Stimulated activated CD8-positive, alpha-beta memory T cell treated with anti-CD3 and anti-CD28 coated beads, Interleukin-4, amount 100 ng/mL, for 4 hours (primary cell): ENCODE results near the gene FPR1.
"Not testable (repeated sequence)": the region's sequence is repeated elsewhere in the genome, so short reads cannot be mapped to it uniquely, and the experiment has no call there.

Source experiments
- DNase-seq, 2 donors: peaks; one replicate each; pipeline ENCODE4 v3.0.0-alpha.2; 2020; ENCODE audit warnings: low read depth in 2 of 2, low spot score in 1 of 2

FPR1 gene

DNA sequence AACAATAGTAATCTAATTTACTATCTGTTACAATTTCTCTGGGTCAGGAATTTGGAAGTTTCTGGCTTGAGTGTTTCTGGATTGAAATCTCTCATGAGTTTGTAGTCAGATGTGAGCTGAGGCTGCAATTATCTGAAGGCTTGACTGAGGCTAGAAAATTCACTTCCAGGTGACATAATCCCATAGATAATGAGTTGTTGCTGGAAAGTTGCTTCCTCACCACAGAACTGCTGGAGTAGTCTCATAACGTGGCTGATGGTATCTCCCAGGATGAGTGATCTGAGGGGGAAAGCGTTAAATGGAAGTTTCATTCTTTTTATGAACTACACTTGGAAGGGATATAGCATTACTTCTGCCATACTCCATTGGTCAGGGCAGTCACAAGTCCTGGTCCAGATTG is 28.0 kb upstream of the FPR1 start:
- no peak for DNase-seq

DNA sequence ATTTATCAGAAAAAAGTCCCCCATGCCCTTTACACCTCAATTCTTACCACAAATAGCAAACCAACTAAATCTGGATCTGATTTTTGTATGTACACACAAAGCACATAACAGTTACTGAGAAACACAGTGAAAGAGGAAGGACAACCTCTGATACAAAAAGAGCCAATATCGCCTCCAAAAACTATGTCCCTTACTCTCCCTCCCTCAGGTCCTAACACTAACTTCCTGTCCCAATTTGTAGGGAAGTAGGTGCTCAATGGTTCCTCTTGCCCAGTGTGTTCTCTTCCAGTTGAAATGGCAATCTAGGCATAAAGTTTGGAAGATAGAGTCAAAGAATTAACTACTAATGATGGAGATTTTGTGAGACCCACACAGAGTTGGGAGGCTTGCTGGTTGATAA is 27.5 kb upstream of the FPR1 start:
- DNase-seq = no peak

DNA sequence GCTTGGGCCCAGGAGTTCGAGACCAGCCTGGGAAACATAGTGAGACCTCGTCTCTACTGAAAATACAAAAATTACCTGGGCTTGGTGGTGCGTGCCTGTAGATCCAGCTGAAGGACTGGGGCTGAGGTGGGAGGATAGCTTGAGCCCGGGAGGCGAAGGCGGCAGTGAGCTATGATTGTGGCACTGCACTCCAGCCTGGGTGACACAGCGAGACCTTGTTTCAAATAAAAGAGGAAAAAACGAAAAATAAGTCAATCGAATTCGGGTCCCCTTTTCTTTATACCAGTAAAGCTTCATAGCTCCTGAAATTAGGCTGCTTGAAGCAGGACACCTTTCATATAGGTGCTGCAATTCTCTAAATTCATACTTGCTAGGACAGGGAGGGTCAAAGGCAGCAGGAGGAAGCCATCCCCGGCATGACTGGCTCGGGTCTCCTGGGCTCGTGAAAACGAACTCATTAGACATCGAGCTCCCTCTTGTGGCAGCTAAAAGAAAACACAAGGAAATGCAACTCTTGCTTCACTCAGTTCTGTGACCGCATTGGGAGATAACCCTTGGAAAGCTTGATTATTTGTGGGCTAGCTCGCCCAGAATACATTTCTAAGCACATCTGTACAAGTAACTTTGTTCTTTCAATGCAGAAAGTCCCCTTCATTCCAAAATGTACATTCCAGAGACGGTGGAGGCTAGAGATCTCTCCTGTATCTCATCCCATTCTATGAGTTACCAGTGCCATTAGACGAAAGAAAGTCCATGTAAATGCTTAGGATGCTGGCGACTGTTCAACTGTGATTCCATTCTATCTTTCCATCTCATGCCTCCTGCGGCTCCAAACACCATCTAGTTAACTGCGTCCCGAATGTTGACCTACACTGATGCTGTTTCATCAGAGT is 26.1 kb upstream of the FPR1 start:
- DNase-seq = peak in 1 of 2 donors; percentile 2

DNA sequence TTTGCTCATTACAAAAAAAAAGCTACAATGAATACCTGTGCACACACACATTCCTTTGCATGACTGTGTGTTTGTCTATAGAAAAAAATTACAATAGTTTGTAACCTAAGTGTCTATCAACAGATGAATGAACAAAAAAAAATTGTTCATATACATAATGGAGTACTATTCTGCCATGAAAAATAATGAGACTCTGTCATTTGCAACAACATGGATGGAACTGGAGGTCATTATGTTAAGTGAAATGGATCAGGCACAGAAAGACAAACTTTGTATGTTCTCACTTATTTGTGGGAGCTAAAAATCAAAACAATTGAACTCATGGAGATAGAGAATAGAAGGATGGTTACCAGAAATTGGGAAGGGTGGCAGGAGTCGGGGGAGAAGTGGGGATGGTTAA is 24.9 kb upstream of the FPR1 start:
- not testable (repeated sequence) for DNase-seq

DNA sequence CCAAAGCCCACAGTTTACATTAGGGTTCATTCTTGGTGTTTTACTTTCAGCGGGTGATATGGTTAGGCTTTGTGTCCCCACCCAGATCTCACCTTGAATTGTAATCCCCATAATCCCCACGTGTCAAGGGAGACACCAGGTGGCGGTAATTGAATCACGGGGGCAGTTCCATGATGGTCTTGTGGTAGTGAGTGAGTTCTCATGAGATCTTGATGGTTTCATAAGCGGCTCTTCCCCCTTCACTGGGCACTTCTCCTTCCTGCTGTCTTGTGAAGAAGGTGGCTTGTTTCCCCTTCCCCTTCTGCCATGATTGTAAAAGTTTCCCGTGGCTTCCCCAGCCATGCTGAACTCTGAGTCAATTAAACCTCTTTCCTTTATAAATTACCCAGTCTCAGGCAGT is 21.3 kb upstream of the FPR1 start:
- no peak for DNase-seq

DNA sequence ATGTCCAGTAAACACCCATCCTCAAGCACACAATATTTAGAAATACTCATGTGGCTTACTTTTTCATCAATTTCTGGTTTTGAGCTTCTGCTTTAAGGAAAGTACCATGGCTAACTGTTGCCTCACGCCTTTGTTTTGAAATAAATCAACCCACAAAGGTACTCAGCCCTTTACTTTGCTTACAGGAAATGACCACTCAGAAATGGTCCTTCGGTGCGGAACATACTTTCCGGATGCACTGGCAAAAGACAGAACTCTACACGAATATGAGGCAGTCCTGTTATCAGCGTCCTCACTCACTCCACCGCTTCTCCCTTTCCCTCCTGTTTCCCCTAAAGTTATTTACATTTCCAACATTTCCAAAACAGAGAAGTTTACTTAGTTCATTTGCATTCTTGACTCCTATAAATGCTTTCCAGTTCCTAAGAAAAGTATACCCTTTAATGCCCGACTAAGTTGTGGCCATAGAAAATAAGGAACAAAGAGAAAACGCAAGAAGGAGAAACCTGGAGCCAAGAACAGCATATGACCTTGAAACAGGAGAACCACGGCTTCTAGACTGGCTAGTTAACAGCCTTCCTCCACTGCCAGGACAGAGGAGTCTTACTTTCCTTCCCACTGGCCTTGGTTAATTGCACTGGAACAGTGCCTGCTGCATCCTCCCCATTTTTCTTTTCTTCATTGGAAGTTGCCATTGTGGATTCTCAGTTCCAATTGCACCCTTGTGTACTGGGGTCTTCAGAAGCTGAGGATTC is 19.9 kb upstream of the FPR1 start:
- DNase-seq = no peak

DNA sequence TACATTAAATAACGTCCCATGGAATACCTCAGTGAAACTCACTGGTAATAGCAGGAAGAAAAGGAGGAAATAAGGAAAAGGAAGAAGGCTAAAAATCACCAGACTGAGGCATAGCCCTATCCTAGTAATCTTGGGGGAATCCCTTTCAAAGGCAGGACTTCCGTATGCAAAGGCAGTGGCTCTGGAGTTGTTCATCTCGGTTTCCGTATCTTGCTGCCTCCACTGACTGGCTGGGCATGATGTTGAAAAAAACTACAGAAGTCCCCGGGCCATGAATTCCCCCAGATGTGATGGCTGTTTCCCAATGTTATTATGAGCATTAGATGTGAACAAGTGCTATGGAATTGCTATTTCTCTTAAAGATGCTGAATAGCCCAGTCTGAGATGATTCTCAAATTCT is 14.8 kb upstream of the FPR1 start:
- no peak for DNase-seq

DNA sequence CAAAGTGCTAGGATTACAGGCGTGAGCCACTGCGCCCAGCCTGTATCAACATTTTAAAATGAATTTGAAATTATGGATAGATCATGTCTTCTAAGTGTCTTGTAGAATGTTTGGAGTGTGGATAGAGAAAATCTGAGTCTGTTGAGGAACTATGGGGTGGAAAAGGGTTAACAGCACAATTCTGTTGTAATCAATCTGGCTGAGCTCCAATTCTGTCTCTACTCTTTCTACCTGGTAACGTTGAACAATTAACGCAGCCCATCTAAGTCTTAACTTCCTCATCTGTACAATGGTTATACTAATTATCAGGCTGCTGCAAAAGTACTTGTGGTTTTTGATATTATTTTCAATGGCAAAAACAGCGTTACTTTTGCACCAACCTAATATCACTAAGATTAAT is 13.4 kb upstream of the FPR1 start:
- no peak for DNase-seq

DNA sequence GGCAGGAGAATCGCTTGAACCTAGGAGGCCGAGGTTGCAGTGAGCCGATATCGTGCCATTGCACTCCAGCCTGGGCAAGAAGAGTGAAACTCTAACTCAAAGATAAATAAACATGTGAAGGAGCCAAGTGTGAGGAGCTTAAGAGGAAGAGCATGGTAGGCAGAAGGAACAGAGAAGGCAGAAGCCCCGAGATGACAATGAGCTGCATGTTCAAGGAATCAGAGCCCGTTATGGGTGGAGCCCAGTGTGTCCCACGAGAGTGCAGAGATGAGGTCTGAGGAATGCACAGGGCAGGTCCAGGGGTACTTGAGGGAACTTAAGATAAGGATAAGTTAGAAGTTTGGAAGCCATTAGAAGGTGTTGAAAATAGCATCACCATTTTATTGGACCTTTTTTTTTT is 10.0 kb upstream of the FPR1 start:
- no peak for DNase-seq

DNA sequence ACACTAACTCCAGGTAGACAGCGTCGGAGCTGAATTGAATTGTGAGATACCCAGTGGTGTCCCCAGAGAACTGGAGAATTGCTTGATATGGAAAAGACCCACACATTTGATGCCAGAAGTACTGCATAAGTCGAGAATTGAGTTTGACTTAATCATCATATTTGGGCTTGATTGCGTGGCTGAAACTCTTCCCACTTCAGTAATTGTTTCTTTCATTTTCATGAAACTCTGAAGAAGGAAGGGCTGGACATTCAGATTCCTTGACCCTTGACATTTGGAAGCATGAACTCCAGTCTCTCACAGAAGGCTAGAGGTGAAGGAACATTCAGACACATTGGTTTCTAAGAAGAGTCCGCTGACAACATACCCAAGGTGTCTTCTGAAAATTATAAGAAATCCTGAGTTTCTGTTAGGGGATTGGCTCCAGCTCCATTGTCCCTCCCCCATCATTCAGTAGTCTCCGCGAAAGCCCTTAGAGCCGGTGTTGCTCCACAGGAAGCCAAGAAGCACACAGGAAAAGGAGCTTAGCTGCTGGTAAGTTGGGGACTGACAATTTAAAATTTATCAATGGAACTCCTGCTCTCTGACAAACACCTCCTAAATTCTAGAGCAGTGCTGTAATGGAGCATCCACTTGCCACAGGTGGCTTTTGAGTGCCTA is 9.1 kb upstream of the FPR1 start, which contains the start of gene FPR2:
FPR2 (plus strand) TSS at position 484 of the 660 bp plus-strand sequence. CDS start 7,479 bp downstream, outside the sequence.
- DNase-seq = no peak

DNA sequence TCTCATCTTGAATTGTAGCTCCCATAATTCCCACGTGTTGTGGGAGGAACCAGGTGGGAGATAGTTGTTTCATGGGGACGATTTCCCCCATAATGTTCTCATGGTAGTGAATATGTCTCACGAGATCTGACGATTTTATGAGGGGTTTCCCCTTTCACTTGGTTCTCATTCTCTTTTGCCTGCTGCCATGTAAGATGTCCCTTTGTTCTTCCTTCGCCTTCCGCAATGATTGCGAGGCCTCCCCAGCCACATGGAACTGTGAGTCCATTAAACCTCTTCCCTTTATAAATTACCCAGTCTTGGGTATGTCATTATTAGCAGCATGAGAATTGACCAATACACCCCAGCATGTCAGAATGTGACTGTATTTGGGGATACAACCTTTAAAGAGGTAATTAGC is 3.9 kb upstream of the FPR1 start:
- DNase-seq = no peak

DNA sequence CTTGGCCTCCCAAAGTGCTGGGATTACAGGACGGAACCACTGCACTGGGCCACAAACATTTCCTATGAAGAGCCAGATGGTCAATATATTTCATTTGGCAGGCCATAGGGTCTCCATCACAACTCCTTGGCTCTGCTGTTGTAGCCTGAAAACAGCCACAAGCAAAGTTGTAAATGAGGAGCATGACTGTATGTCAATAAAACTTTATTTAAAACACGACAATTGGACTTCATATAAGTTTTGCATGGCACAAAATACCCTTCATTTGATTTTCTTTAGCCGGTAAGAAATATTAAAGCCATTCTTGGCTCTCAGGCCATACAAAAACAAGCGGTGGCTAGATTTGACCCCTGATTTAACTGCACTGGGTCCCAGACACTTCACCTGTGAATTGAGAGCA is 3.1 kb upstream of the FPR1 start:
- DNase-seq = no peak

DNA sequence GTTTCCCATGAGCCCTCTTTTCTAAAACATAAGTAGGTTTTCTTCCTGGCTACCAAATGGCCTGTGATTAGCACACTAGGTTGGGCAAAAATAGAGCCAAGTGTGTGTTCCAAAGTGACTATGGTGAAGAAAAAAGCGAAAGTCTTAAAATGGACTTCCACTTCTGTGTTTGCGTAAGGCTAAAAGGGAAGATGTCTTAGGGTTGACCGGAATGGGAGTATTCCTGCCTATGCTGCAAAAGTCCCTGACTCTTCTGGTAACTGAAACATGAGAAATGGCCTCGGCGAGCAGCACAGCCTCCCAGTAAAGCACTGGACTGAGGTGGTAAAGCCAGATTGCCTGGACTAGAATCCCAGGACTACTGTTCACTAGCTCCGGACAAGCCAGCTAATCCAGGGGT is 2.4 kb upstream of the FPR1 start:
- DNase-seq = no peak

DNA sequence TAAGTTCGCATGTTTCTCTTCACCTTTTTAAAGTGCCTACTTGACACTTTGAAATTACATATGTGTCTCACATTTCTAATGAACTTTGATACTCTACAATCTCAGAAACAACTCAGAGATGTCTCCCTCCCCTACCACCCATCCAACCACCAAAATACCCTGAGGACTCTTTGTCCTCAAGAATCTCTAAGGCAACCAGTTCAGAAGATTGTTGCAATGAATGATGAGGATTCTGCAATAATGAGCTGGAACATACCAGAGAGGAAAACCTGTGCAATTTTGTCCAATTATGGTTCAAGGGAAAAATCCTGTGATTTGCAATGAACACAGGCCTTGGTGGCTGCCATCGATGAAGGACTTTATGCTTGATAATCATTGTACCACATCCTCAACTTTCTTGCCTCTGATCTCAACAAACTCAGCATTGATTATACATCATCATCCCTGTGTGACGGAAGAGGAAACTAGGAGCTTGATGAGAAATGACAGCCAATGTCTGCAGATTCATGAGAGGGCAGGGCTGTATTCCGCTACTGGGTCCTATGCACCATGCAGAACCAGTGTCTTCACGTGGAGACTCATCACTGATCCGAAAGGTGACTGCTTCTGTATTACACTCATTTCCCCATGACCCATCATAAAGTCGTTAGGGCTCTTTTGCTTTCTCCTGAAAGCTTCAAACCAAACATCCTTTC is 1.1 kb downstream of the FPR1 start:
- DNase-seq = no peak

DNA sequence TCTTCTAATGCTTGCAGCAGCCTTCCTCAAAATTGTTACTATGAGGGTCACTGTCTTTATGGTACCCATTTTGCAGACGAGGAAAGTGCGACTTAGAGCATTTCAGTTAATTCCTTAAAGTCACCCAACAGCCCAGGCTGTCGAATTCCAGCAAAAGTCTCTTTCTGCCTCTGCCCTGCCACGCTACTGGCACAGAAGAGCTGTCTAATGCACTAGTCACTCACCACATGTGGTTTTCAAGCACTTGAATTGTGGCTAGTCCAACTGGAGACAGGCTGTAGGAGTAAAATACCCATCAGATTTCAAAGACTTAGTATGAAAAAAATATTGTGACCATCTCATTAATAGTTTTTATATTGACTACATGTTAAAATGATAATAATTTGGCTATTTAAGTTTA is 1.7 kb downstream of the FPR1 start:
- no peak for DNase-seq

DNA sequence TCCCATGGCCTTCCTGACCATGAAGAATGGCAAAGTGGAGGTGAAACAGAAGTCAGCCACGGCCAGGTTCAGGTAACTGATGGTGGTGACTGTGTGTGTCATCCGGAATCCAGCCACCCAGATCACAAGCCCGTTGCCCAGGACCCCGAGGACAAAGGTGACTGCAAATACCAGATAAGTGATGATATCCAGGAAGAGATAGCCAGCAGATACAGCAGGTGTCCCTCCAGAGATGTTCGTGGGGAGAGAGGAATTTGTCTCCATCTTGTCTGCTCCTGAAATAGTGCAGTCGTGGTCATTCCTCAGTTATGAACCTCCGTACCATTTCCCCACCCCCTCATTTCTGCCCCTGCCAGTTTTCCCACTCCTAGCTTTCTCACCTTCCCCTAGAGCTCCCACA is 4.9 kb downstream of the FPR1 start:
- DNase-seq = no peak

DNA sequence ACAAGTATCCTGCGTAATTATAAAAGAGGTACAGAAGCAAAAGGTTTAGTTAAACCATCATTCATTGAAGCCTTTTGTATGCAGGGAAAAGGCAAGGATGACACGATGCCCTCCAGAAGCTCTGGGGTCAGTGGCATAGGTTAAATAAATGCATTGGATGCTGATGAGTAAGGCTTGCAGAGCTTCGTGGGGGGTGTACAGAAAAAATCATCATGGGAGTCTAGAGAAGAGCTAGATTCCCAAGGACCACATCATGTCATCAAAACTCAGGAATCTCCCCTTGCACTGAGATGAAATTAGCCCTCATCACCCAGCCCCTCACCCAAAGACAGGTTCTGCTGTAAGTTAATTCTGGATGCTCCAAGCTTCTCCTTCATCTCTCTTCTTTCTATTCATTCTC is 8.3 kb downstream of the FPR1 start:
- DNase-seq = no peak

DNA sequence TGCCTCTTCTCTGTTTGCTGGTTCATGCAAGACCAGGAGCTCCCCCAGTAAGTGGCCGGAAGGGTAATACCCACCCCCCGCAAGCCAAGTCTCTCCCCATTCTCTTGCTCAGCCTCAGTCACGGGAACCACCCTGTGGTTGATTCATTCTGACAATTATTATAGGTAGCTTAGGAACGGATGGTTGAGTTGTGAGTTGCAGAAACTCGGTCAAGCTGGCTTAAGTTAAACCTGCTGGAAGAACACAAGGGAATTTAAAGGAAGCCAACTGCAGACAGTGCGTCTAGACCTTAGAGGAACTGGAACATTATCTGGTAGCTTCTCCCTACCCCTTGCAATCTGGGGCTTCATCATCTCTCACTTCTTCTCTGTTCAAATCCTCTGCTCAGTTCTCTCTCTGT is 8.9 kb downstream of the FPR1 start:
- DNase-seq = no peak

DNA sequence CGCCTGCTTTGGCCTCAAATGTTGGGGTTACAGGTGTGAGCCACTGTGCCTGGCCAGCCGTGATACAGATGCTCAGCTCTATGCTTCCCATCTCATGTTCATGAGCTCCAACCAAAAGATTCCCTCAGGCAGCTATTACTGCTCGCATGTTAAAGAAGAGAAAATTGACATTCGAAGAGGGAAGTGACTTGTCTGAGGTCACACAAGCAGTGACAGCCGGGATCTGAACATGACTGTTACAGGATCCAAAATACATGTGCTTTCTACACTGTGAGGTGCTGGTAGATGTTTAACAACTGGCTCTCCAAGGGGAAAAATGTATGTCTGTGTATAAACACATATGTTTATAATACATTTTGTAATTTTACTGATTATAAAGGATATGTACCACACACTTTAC is 11.3 kb downstream of the FPR1 start:
- no peak for DNase-seq

DNA sequence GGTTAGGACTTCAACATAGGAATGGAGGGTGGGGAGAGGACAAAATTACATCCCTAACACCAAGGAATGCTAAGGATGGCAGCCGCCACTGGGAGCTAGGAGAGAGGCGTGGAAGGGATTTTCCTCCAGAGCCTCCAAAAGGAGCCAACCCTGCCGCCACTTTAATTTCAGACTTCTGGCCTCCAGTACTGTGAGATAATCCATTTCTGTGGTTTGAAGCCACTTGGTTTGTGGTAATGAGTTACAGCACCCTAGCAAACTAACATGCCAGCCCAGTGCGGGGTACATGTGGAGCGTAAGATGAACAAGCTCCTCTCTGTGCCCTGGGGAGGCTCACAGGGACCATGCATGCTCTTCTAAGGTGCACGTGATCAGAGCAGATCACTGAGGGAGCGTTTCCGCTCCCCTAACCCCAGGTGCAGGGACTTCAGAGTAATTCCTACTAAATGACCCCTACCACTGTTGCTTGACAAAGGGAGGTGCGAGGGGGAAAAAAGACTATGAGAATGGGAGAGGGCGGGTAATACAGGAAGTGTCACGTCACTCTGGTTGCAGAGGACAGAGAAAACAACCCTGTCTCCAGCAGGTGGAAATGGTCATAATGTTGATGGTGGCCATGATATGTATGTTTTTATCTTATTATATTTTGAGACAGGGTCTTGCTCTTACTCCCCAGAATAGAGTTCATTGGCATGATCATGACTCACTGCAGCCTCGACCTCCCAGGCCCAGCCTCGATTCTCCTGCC is 12.0 kb downstream of the FPR1 start:
- DNase-seq = no peak

DNA sequence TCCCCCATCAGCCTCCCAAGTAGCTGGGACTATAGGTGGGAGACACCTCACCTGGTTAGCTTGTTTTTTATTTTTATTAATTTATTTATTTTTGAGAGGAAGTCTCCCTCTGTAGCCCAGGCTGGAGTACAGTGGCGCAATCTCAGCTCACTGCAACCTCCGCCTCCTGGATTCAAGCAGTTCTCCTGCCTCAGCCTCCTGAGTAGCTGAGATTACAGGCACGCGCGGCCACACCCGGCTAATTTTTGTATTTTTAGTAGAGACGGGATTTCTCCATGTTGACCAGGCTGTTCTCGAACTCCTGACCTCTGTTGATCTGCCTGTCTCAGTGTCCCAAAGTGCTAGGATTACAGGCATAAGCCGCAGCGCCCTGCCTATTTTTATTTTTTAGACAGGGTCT is 13.2 kb downstream of the FPR1 start:
- not testable (repeated sequence) for DNase-seq
